22Rv1 (cell line): ENCODE data around the gene CYSTM1.

Experiments used
- H3K27ac ChIP-seq: fragments of 450-650 bp; 2 replicates; pipeline ENCODE4 v1.5.1; 2017
- CTCF ChIP-seq: fragments of 450-650 bp; IDR thresholded peaks from 2 replicates; pipeline ENCODE4 v1.5.1; 2017; ENCODE audit warnings: mild to moderate bottlenecking
- ZFX ChIP-seq: fragments of 450-650 bp; IDR thresholded peaks from 2 replicates; pipeline ENCODE4 v1.6.1; 2017; ENCODE audit warnings: antibody characterized with exemption, borderline replicate concordance

CYSTM1 gene

GRCh38 chr5:140202078-140202477, 27.1 kb downstream of the CYSTM1 start:
- H3K27ac ChIP-seq, result no peak overlapping the region
- TF ChIP-seq ZFX, result no peak
- TF ChIP-seq CTCF, result no peak

- no peak for TF ChIP-seq CTCF
- TF ChIP-seq ZFX, result no peak
- H3K27ac ChIP-seq, result no peak overlapping the region
Observed at GRCh38 chr5:140202610-140203009, 27.6 kb downstream of the CYSTM1 start.

GRCh38 chr5:140205216-140205615, 30.2 kb downstream of the CYSTM1 start:
- no peak overlapping the region for H3K27ac ChIP-seq
- TF ChIP-seq ZFX (no peak), CTCF (no peak)

- H3K27ac ChIP-seq, result no peak overlapping the region
- TF ChIP-seq CTCF (no peak), ZFX (no peak)
Observed at GRCh38 chr5:140205952-140206351, 31.0 kb downstream of the CYSTM1 start.

- TF ChIP-seq CTCF (no peak), ZFX (no peak)
- H3K27ac ChIP-seq, result no peak overlapping the region
Observed at GRCh38 chr5:140207250-140207964, 32.4 kb downstream of the CYSTM1 start.

- no peak overlapping the region for H3K27ac ChIP-seq
- TF ChIP-seq CTCF (no peak), ZFX (no peak)
Observed at GRCh38 chr5:140208065-140208464, 33.1 kb downstream of the CYSTM1 start.

- H3K27ac ChIP-seq, result no peak overlapping the region
- TF ChIP-seq CTCF (no peak), ZFX (no peak)
Observed at GRCh38 chr5:140213370-140213983, 38.5 kb downstream of the CYSTM1 start.
